Measurements from ENCODE around the gene PDIA5. TPM values are rescaled to one million over a fixed set of nuclear protein-coding genes. Genes with fewer than 3 reads are reported as not detected.

Gene PDIA5
- total RNA-seq, 1 experiment from 2014 or later = 50.8 TPM

- H3K27me3 ChIP-seq (ENCODE audit: insufficient read depth, low read length) = no peaks in the 10 kb centered on the region
- intact Hi-C loops (cut with micrococcal nuclease) = no loop called here
- no peak overlapping the region for H2AFZ ChIP-seq (ENCODE audit: low read depth, low read length, poor library complexity, severe bottlenecking)
- DNase-seq (ENCODE audit: low read depth, low spot score) (no peak), ATAC-seq (no peak)
- no peak overlapping the region for H3K4me2 ChIP-seq (ENCODE audit: low read length)
- no peaks in the 10 kb centered on the region for H3K9me3 ChIP-seq (ENCODE audit: control insufficient read depth in 1 of 2, insufficient read depth in 1 of 2, low read depth in 1 of 2, low read length in 2 of 2)
- CTCF ChIA-PET = no interaction called here
- no peak for TF ChIP-seq ZBTB33 (IDR thresholded peaks at IDR 0.05; ENCODE audit: extremely low read depth, insufficient replicate concordance, low read length)
- no peak for TF ChIP-seq RAD21 (IDR thresholded peaks at IDR 0.05; ENCODE audit: low read depth)
- TF ChIP-seq CBX3 (IDR thresholded peaks at IDR 0.05; ENCODE audit: low read depth) = no peak
- no peak for TF ChIP-seq ELF1 (IDR thresholded peaks at IDR 0.05; ENCODE audit: borderline replicate concordance, low read depth)
- TF ChIP-seq POLR2AphosphoS5 (IDR thresholded peaks at IDR 0.05; ENCODE audit: low read depth, low read length) = no peak
- TF ChIP-seq TCF7L2 (IDR thresholded peaks at IDR 0.05; ENCODE audit: borderline replicate concordance, extremely low read depth, insufficient read depth, insufficient read length) = no peak
- TF ChIP-seq EZH2phosphoT487 (IDR thresholded peaks at IDR 0.05; ENCODE audit: borderline replicate concordance) = no peak
- no peak for TF ChIP-seq POLR2A (IDR thresholded peaks at IDR 0.05; ENCODE audit: borderline replicate concordance, extremely low read depth, insufficient read depth, insufficient read length)
- no peak for TF ChIP-seq YY1 (IDR thresholded peaks at IDR 0.05; ENCODE audit: extremely low read depth, insufficient replicate concordance, low read depth, low read length)
- TF ChIP-seq EGR1 (IDR thresholded peaks at IDR 0.05; ENCODE audit: low read depth) = no peak
- TF ChIP-seq REST (IDR thresholded peaks at IDR 0.05; ENCODE audit: low read depth) = no peak
- no peak for TF ChIP-seq ATF3 (IDR thresholded peaks at IDR 0.05)
- no peak for TF ChIP-seq SP1 (IDR thresholded peaks at IDR 0.05; ENCODE audit: low read depth)
- no peak for TF ChIP-seq CTCF (IDR thresholded peaks at IDR 0.05 in 2 of 3, conservative IDR thresholded peaks at IDR 0.05 in 1 of 3; ENCODE audit: borderline replicate concordance in 1 of 3, insufficient read depth in 1 of 3, low read depth in 2 of 3, low read length in 2 of 3)
- TF ChIP-seq SRF (IDR thresholded peaks at IDR 0.05; ENCODE audit: low read depth) = no peak
- no peak for TF ChIP-seq SIN3A (IDR thresholded peaks at IDR 0.05; ENCODE audit: low read depth)
- no peak for TF ChIP-seq ZNF274 (IDR thresholded peaks at IDR 0.05; ENCODE audit: low read depth, low read length)
- TF ChIP-seq JUND (IDR thresholded peaks at IDR 0.05) = no peak
- 0 out of 2 replicates have a peak, but pooled peaks cover 3% of the 10 kb centered on the region for H4K20me1 ChIP-seq (ENCODE audit: insufficient read depth)
- H3K79me2 ChIP-seq (ENCODE audit: insufficient read depth, low read length) = peaks cover 63% of the 10 kb centered on the region; the same call in 1 of the 2 replicates
- no TSS peak for BruUV-seq (replicated peaks)
- RAD21 ChIA-PET (ENCODE audit: low non-redundant PET in 1 of 2, low total read pairs in 2 of 2, uncharacterized antibody in 2 of 2, unreplicated experiment in 2 of 2) = no interaction called here
- POLR2A ChIA-PET = no interaction called here
- H3K9ac ChIP-seq (ENCODE audit: low read length) = no peak overlapping the region
- peaks cover 11 to 49% of the 10 kb centered on the region in 2 experiments for H3K36me3 ChIP-seq (ENCODE audit: control insufficient read depth in 1 of 2, insufficient read depth in 2 of 2, low read length in 2 of 2)
- H3K27ac ChIP-seq (ENCODE audit: low read depth, low read length) = no peak overlapping the region
- no peaks in the 10 kb centered on the region for H3K9me2 ChIP-seq (ENCODE audit: insufficient read depth)
- H3K4me1 ChIP-seq (ENCODE audit: control insufficient read depth in 1 of 2, insufficient read depth in 2 of 2, low read length in 2 of 2) = peaks cover 0 to 11% of the 10 kb centered on the region in 2 experiments; a peak in 1 of 4 replicates
- no peak overlapping the region for H3K4me3 ChIP-seq (replicated peaks in 1 of 2; ENCODE audit: low read depth in 1 of 2, low read length in 2 of 2)
Observed at GRCh38 chr3:123096126-123096525, 29.3 kb downstream of the PDIA5 start.

Data from HCT116 (cell line).